PC-9 (cell line): ENCODE data around the gene SAMD14. TPM values are rescaled to one million over a fixed set of nuclear protein-coding genes. Genes with fewer than 3 reads are reported as not detected.

Experiments
- BruUV-seq: library from RNA; stranded (reverse); fragments of 400-500 nt; replicated peaks from 2 replicates; lab custom pipeline; 2021; lab: Mats Ljungman, UMichigan
- CTCF ChIA-PET: fragments of 300-600 bp; sonication (Branson Sonifier 250); formaldehyde crosslinking; loops from one replicate; lab custom pipeline; 2022; ENCODE audit warnings: antibody characterized with exemption; lab: Charles Lee
- POLR2A ChIA-PET: fragments of 300-600 bp; sonication (Branson Sonifier 250); formaldehyde crosslinking; loops from one replicate; lab custom pipeline; 2022; ENCODE audit warnings: antibody characterized with exemption; ENCODE audit not compliant: unreplicated experiment; lab: Charles Lee
- DNase-seq, 2 experiments: peaks; one replicate each; pipeline versions ENCODE4 v3.0.0 to v3.0.0-alpha.2; 2015 to 2022; ENCODE audit warnings: mixed read lengths in 1 of 2
- H2AFZ ChIP-seq: fragments of 200-600 bp; sonication (generic); 2 replicates; pipeline ENCODE4 v1.8.1; 2017; ENCODE audit warnings: antibody characterized with exemption
- H3F3A ChIP-seq: fragments of 200-600 bp; sonication (generic); 2 replicates; pipeline ENCODE4 v1.8.1; 2017; ENCODE audit warnings: antibody characterized with exemption, mild to moderate bottlenecking, low read depth; ENCODE audit not compliant: insufficient read depth
- H3K27ac ChIP-seq: fragments of 200-600 bp; sonication (generic); 2 replicates; pipeline ENCODE4 v1.6.1; 2016; ENCODE audit warnings: mixed run types
- H3K27me3 ChIP-seq: fragments of 200-600 bp; sonication (generic); 2 replicates; pipeline ENCODE4 v1.6.1; 2016; ENCODE audit warnings: low read depth, mixed run types; ENCODE audit not compliant: insufficient read depth
- H3K36me3 ChIP-seq: fragments of 200-600 bp; sonication (generic); 2 replicates; pipeline ENCODE4 v1.6.1; 2016; ENCODE audit warnings: low read depth, mixed run types
- H3K4me1 ChIP-seq: fragments of 200-600 bp; sonication (generic); replicated peaks from 2 replicates; pipeline ENCODE4 v1.6.1; 2016; ENCODE audit warnings: mixed run types; ENCODE audit not compliant: insufficient read depth
- H3K4me2 ChIP-seq: fragments of 200-600 bp; sonication (generic); 2 replicates; pipeline ENCODE4 v1.6.1; 2017; ENCODE audit warnings: mixed run types
- H3K4me3 ChIP-seq: fragments of 200-600 bp; sonication (generic); 2 replicates; pipeline ENCODE4 v1.6.1; 2016; ENCODE audit warnings: mixed run types
- H3K79me2 ChIP-seq: fragments of 200-600 bp; sonication (generic); 2 replicates; pipeline ENCODE4 v1.6.1; 2017; ENCODE audit warnings: low read depth, mixed run types
- H3K9me2 ChIP-seq: fragments of 200-600 bp; sonication (generic); 2 replicates; pipeline ENCODE4 v1.8.1; 2017; ENCODE audit warnings: mild to moderate bottlenecking; ENCODE audit not compliant: insufficient read depth
- H3K9me3 ChIP-seq: fragments of 200-600 bp; sonication (generic); 2 replicates; pipeline ENCODE4 v1.8.1; 2016; ENCODE audit warnings: low read depth; ENCODE audit not compliant: insufficient read depth
- H4K20me1 ChIP-seq: fragments of 200-600 bp; sonication (generic); 2 replicates; pipeline ENCODE4 v1.8.1; 2017; ENCODE audit not compliant: insufficient read depth
- EZH2 ChIP-seq: fragments of 200-600 bp; sonication (generic); IDR thresholded peaks from 2 replicates; pipeline ENCODE4 v1.8.0; 2017; ENCODE audit warnings: antibody characterized with exemption, low read depth
- intact Hi-C: fragments of 100-400 bp; cut with micrococcal nuclease; formaldehyde crosslinking; loops from one replicate; pipeline ENCODE4 v1.10.0; 2022; ENCODE audit not compliant: unreplicated experiment
- total RNA-seq: library from RNA; stranded (reverse); gene quantifications from 2 replicates; pipeline ENCODE4 v1.2.3, GENCODE V29; 2021
- TF ChIP-seq, protein P1 (sequence below): fragments of 200-600 bp; sonication (generic); conservative IDR thresholded peaks from 2 replicates; pipeline ENCODE4 v1.6.1; 2017; ENCODE audit warnings: mixed run types, antibody characterized with exemption, mild to moderate bottlenecking, moderate library complexity

Gene SAMD14
- total RNA-seq, 1 experiment from 2014 or later: 0.17 TPM

DNA sequence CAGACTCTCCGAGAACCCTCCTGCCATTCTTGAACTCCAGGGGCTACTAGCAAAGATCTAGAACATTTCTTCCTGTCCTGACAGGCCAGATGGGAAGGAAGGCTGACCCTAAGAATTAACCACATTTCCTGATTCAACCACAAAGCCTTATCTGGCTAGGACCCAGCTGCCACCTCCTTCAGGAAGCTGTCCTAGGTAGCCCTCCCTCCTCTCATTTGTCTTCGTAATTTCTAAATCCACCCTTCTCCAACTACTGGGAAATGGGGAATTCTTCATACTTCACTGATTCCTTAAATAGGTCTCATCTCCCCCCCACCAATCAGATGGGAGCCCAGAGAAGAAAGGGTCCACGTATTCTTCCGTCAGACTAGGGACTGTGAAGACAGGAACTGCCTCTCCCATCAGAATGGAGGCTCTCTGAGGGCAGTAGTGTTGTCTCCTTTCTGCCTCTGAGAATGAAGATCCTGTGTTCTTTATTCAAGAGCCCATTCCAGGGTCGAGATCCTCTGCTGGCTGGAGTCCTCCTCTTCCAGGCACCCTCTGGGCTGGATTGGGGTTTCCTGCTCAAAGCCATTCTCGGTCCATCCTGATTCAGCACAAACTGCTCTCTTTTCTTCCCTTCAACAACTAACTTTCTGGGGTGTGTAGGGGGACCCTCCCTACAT lies 2.1 kb downstream of the SAMD14 start:
- Histone ChIP-seq H3K4me3 (no peak overlapping the region), H4K20me1 (no peaks in the 10 kb centered on the region), H2AFZ (no peak overlapping the region), H3K4me2 (no peak overlapping the region), H3K27ac (no peak overlapping the region), H3K79me2 (no peaks in the 10 kb centered on the region), H3K9me3 (no peaks in the 10 kb centered on the region), H3K27me3 (peaks cover 30% of the 10 kb centered on the region), H3K36me3 (no peaks in the 10 kb centered on the region), H3K9me2 (no peaks in the 10 kb centered on the region), H3K4me1 (0 out of 2 replicates have a peak, but pooled peaks cover 1% of the 10 kb centered on the region), H3F3A (peaks cover 8% of the 10 kb centered on the region; the same call in 1 of the 2 replicates)
- BruUV-seq: no TSS peak
- ChIA-PET CTCF (no interaction called here), POLR2A (interaction anchor here (0.6 kb wide), 1 partner anchor 36 kb away, joined by 4 read pairs; no protein-coding TSS in a partner anchor)
- no peak for TF ChIP-seq EZH2
- TF ChIP-seq, protein P1, sequence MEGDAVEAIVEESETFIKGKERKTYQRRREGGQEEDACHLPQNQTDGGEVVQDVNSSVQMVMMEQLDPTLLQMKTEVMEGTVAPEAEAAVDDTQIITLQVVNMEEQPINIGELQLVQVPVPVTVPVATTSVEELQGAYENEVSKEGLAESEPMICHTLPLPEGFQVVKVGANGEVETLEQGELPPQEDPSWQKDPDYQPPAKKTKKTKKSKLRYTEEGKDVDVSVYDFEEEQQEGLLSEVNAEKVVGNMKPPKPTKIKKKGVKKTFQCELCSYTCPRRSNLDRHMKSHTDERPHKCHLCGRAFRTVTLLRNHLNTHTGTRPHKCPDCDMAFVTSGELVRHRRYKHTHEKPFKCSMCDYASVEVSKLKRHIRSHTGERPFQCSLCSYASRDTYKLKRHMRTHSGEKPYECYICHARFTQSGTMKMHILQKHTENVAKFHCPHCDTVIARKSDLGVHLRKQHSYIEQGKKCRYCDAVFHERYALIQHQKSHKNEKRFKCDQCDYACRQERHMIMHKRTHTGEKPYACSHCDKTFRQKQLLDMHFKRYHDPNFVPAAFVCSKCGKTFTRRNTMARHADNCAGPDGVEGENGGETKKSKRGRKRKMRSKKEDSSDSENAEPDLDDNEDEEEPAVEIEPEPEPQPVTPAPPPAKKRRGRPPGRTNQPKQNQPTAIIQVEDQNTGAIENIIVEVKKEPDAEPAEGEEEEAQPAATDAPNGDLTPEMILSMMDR: no peak
- intact Hi-C loops: no loop called here
- no peak for DNase-seq

DNA sequence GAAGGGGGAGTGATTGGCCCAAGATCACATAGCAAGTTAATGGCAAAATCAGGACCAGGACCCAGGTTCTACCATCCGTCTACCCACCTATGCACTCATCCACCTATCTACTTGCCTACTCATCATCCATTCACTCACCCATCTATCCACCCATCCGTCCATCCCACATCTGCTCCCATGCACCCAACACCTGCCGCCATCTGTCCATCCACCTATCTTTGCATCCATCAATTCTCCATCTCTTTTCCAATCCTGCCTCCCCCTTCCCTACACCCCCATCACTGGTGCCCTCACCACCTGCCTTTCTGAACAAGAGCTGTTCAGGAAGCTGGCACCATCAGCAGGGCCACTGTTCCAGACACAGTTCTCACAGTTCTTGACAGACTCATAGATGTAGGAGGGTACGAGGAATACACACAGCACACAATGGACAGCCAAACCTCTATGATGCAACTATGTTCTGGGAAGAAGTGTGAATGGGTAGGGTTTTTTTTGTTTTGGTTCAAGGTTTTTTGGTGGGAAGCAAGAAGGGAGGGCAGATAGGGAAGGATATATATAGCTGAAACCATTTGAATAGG lies 4.5 kb downstream of the SAMD14 start:
- no TSS peak for BruUV-seq
- Histone ChIP-seq H3F3A (no peaks in the 10 kb centered on the region; the same call in 1 of the 2 replicates), H3K27me3 (peaks cover 32% of the 10 kb centered on the region), H2AFZ (no peak overlapping the region), H3K4me3 (no peak overlapping the region), H3K9me3 (no peaks in the 10 kb centered on the region), H3K27ac (no peak overlapping the region), H3K9me2 (no peaks in the 10 kb centered on the region), H3K36me3 (no peaks in the 10 kb centered on the region), H3K4me1 (no peaks in the 10 kb centered on the region), H4K20me1 (no peaks in the 10 kb centered on the region), H3K4me2 (no peak overlapping the region), H3K79me2 (no peaks in the 10 kb centered on the region)
- intact Hi-C loops: no loop called here
- CTCF ChIA-PET: no interaction called here
- POLR2A ChIA-PET: no interaction called here
- TF ChIP-seq, protein P1: no peak
- TF ChIP-seq EZH2: no peak
- no peak for DNase-seq

DNA sequence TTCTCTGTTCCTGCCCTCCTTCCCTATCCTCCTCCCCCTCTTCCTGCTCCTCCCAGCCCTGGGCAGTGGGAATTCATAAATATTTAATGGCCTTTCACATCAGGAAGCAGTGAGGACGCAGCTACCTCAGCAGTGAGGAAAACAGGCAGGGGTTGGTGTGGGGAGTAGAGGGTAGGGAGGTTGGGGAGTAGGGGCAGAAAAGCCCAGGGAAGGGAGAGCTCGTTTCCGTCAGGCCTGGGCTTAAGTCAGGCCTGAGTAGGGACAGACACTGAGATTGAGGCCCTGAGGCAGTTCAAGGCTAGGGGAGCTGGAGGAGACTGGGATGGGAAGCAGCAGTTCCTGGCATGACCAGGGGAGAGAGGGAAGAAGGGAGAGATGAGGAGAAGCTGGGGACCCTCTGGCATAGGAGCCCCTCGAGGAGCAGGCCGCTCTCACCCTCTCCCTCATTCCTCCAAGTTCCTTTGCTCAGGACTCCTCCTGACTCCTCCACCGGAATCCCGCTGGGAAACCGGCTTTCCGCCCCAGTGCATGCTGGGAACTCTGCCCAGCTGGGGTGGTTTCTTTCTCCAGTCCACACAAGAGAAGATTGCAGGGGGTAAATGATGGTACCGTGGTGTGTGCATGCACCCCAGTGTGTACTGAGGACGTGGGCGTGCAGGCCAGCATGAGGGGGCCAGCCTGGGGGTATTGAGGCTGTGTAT lies 6.2 kb downstream of the SAMD14 start:
- no peaks in the 10 kb centered on the region for H3K79me2 ChIP-seq
- no peak overlapping the region for H2AFZ ChIP-seq
- POLR2A ChIA-PET: interaction anchor here (0.5 kb wide), 1 partner anchor 418 kb away, joined by 3 read pairs; no protein-coding TSS in a partner anchor
- no peak for DNase-seq
- no peaks in the 10 kb centered on the region for H3K36me3 ChIP-seq
- no peaks in the 10 kb centered on the region for H3K4me1 ChIP-seq
- intact Hi-C loops: no loop called here
- H4K20me1 ChIP-seq: no peaks in the 10 kb centered on the region
- H3K9me2 ChIP-seq: no peaks in the 10 kb centered on the region
- H3K27ac ChIP-seq: no peak overlapping the region
- no peaks in the 10 kb centered on the region for H3K9me3 ChIP-seq
- BruUV-seq: no TSS peak
- CTCF ChIA-PET: no interaction called here
- no peak overlapping the region for H3K4me3 ChIP-seq
- no peak overlapping the region for H3K4me2 ChIP-seq
- peaks cover 38% of the 10 kb centered on the region for H3K27me3 ChIP-seq
- H3F3A ChIP-seq: no peaks in the 10 kb centered on the region; the same call in 1 of the 2 replicates
- TF ChIP-seq EZH2: no peak
- TF ChIP-seq, protein P1: no peak
